Liver (tissue), 3 donors: Measurements from ENCODE around the gene TRMT1.

Experiments used
- CTCF ChIP-seq: fragments of 150-350 bp; IDR thresholded peaks from 2 replicates; pipeline ENCODE4 v1.5.1; 2017; ENCODE audit warnings: improper control_type of control experiment, low read depth, low read length; ENCODE audit not compliant: missing input control
- EGR1 ChIP-seq, 2 donors: IDR thresholded peaks; 2 replicates each; pipeline ENCODE4 v1.6.1; 2016 to 2018; ENCODE audit warnings: antibody characterized with exemption in 2 of 2, low read depth in 2 of 2
- HNF4A ChIP-seq, 2 donors: conservative IDR thresholded peaks; 2 replicates each; pipeline ENCODE4 v1.6.1; 2016; ENCODE audit warnings: antibody characterized with exemption in 2 of 2, mild to moderate bottlenecking in 2 of 2
- HNF4G ChIP-seq: IDR thresholded peaks from 2 replicates; pipeline ENCODE4 v1.6.1; 2016; ENCODE audit warnings: antibody characterized with exemption
- JUND ChIP-seq, 2 donors: IDR thresholded peaks; 2 replicates each; pipeline ENCODE4 v1.6.1; 2016; ENCODE audit warnings: antibody characterized with exemption in 2 of 2
- RAD21 ChIP-seq, 2 donors: IDR thresholded peaks; 2 replicates each; pipeline ENCODE4 v1.6.1; 2016; ENCODE audit warnings: antibody characterized with exemption in 2 of 2, mild to moderate bottlenecking in 2 of 2
- RXRA ChIP-seq, 2 donors: IDR thresholded peaks; 2 replicates each; pipeline ENCODE4 v1.6.1; 2017 to 2018; ENCODE audit warnings: antibody characterized with exemption in 2 of 2, mild to moderate bottlenecking in 1 of 2
- SP1 ChIP-seq: IDR thresholded peaks from 2 replicates; pipeline ENCODE4 v1.6.1; 2018; ENCODE audit warnings: antibody characterized with exemption, mild to moderate bottlenecking
- TAF1 ChIP-seq: conservative IDR thresholded peaks from 2 replicates; pipeline ENCODE4 v1.6.1; 2016; ENCODE audit warnings: antibody characterized with exemption, mild to moderate bottlenecking
- YY1 ChIP-seq: IDR thresholded peaks from 2 replicates; pipeline ENCODE4 v1.6.1; 2016; ENCODE audit warnings: antibody characterized with exemption, mild to moderate bottlenecking
- TF ChIP-seq, protein P1 (sequence below): IDR thresholded peaks from 2 replicates; pipeline ENCODE4 v1.6.1; 2016; ENCODE audit warnings: antibody characterized with exemption, mild to moderate bottlenecking
- TF ChIP-seq, protein P2 (sequence below): IDR thresholded peaks from 2 replicates; pipeline ENCODE4 v1.6.1; 2016; ENCODE audit warnings: antibody characterized with exemption
- donor health status: healthy.
- donor health status: healthy.

- TF ChIP-seq CTCF (no peak), JUND (IDR thresholded peaks at IDR 0.05) (no peak), RAD21 (IDR thresholded peaks at IDR 0.05) (no peak), TAF1 (no peak), RXRA (IDR thresholded peaks at IDR 0.05) (no peak), YY1 (no peak), SP1 (no peak), EGR1 (IDR thresholded peaks at IDR 0.05; ENCODE audit: low read depth in 2 of 2) (no peak), HNF4G (no peak), HNF4A (conservative IDR thresholded peaks at IDR 0.05) (no peak)
- TF ChIP-seq, protein P1, sequence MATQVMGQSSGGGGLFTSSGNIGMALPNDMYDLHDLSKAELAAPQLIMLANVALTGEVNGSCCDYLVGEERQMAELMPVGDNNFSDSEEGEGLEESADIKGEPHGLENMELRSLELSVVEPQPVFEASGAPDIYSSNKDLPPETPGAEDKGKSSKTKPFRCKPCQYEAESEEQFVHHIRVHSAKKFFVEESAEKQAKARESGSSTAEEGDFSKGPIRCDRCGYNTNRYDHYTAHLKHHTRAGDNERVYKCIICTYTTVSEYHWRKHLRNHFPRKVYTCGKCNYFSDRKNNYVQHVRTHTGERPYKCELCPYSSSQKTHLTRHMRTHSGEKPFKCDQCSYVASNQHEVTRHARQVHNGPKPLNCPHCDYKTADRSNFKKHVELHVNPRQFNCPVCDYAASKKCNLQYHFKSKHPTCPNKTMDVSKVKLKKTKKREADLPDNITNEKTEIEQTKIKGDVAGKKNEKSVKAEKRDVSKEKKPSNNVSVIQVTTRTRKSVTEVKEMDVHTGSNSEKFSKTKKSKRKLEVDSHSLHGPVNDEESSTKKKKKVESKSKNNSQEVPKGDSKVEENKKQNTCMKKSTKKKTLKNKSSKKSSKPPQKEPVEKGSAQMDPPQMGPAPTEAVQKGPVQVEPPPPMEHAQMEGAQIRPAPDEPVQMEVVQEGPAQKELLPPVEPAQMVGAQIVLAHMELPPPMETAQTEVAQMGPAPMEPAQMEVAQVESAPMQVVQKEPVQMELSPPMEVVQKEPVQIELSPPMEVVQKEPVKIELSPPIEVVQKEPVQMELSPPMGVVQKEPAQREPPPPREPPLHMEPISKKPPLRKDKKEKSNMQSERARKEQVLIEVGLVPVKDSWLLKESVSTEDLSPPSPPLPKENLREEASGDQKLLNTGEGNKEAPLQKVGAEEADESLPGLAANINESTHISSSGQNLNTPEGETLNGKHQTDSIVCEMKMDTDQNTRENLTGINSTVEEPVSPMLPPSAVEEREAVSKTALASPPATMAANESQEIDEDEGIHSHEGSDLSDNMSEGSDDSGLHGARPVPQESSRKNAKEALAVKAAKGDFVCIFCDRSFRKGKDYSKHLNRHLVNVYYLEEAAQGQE = no peak
- TF ChIP-seq, protein P2, sequence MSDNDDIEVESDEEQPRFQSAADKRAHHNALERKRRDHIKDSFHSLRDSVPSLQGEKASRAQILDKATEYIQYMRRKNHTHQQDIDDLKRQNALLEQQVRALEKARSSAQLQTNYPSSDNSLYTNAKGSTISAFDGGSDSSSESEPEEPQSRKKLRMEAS = no peak
These were observed 16.8 kb upstream of the TRMT1 start for GRCh38 chr19:13133241-13133870.
